GM18907 (cell line): ENCODE results near the gene WDFY3.

Experiments used
- ATAC-seq: cut with Tn5 transposase; IDR thresholded peaks from one replicate; pipeline ENCODE4 v1.9.1; 2021; ENCODE audit warnings: mild to moderate bottlenecking, moderate library complexity; ENCODE audit not compliant: unreplicated experiment

Gene WDFY3

DNA sequence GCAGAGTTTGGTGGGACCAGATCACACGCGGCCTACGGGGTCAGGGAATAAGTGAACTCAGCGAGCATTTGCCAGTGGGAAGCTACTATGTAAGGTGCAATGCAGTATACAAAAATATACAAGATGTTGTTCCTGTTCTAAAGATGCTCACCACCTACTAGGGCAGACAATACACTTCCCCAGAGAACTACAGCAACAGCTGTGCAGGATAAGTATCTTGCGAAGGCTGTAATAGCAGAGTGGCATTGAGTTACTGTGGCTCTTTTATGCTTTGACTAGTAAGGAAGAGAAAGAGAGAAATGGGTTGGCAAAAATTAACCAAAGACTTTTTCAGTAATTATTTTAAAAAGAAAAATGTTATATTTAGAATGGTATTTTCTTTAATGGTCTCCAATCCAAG, 322.4 kb downstream of the WDFY3 start:
- ATAC-seq, result no peak

DNA sequence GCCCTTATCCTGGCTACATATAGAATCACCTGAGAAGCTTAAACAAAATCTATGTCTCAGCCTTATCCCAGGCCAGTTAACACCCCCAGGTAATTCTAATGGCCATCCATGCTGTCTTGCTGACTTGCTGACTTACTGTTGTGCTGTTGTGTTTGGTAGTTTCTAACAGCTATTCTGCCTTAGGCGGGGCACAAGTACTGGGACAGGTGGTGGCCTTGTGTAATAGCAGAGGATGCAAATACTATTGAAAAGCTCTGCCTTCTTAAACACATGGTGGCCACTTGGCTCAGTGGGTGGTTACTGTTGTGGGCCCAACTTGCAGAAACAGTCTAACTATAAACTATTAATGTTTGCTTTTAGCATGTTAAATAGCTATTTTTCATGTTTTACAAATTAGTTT, 327.3 kb downstream of the WDFY3 start:
- ATAC-seq, result no peak

DNA sequence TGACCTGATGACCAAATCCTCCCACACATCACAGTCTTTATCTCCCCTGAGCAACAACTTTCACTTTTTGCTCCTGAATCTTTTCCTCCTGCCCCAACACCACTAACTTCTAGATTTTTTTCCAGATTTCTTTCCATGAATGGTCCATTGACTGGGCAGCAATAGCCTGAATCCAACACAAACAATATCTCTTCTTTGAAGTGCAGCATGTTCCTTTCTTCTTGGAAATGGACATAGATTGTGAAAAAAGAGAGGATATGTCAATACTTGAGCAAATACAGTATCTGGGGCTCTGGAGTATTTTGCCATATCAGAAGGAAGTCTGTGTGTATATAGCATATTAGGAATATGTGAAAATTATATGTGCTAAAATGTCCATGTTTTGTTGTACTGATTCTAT, 328.4 kb downstream of the WDFY3 start:
- ATAC-seq, result no peak

DNA sequence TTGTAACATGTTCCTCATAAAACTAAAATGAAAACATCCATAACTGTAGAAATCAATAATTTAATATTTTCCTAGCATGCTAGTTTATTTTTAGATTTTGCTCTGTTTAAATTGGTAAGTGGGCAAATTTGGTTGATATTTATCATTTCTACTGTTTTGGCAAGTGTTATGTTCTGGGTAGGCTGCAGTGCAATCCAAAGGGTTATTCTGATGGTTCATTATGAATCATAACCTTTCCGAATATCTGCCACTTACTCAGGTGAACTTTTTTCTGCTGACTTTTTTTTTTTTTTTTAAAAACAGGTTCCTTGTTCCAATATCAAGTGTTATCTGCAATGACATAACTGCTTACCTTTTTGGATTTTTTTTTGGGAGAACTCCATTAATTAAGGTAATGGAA, 331.5 kb downstream of the WDFY3 start:
- no peak for ATAC-seq

- ATAC-seq, result no peak
These were observed 334.4 kb downstream of the WDFY3 start for GRCh38 chr4:84632092-84632491.

DNA sequence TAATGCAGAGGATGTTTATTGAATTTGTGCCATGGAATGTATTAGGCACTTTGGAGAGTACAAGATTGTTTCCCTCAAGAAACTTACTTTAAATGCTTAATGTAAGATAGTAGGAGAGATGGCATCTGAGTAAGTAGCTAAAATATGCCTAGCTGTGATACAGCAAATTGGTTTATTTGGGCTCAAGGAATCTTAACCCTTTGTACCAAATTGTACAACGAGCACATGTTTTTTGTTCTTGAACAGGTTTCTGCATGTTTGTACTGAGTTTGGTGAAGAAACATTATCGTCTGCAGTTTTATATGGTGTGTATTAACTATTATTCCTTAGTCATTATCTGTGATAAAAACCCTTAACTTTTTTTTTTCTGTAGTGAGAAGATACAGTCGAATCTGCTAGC, 334.9 kb downstream of the WDFY3 start:
- ATAC-seq, result no peak

- no peak for ATAC-seq
These were observed 339.8 kb downstream of the WDFY3 start for GRCh38 chr4:84626673-84627072.

DNA sequence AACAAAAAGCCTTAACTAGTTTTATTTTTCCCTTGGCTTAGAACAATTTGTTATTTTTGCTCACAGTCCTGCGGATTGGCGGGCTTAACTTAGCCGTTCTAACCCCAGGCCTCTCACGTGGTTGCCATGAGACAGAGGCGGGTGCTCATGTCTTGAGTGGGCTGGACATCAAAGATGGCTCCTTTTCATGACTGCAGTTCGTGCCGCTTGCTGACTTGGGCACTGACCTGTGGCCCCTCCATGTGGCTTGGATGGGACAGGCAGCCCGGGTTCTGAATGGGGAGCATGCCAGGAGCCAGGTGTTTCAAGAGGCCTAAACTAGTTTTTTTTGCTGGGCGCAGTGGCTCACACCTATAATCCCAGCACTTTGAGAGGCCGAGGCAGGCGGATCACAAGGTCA, 342.8 kb downstream of the WDFY3 start:
- ATAC-seq, result no peak

- no peak for ATAC-seq
These were observed 343.5 kb downstream of the WDFY3 start for GRCh38 chr4:84622959-84623358.
